Prostate gland (tissue), 2 donors: Measurements from ENCODE around the gene SYMPK.
"Not testable (repeated sequence)": the region's sequence is repeated elsewhere in the genome, so short reads cannot be mapped to it uniquely, and the experiment has no call there.

Source experiments
- CTCF ChIP-seq, 4 experiments: fragments of 200-600 bp in 2 of 4; fragments of 450-650 bp in 2 of 4; sonication (generic) in 2 of 4; IDR thresholded peaks; 1 replicate in 3 of 4; 2 replicates in 1 of 4; pipeline ENCODE4 v1.5.1; 2016 to 2019; ENCODE audit warnings: antibody characterized with exemption in 4 of 4, mild to moderate bottlenecking in 2 of 4, moderate library complexity in 2 of 4
- POLR2A ChIP-seq: fragments of 450-650 bp; IDR thresholded peaks from one replicate; pipeline ENCODE4 v1.6.1; 2016; ENCODE audit warnings: antibody characterized with exemption, mild to moderate bottlenecking

GRCh38 chr19:45895983-45896599 is 33.1 kb upstream of the SYMPK start:
- TF ChIP-seq POLR2A; CTCF (IDR thresholded peaks at IDR 0.05): not testable (repeated sequence)
